GM23338 (cell line): ENCODE results near the gene KIAA1755.

Source experiments
- CREB1 ChIP-seq: fragments of 250-450 bp; sonication (Bioruptor Pico); IDR thresholded peaks from 2 replicates; pipeline ENCODE4 v1.5.0; 2020; ENCODE audit warnings: low read depth, mild to moderate bottlenecking, moderate library complexity
- CTCF ChIP-seq, 2 experiments: fragments of 200-600 bp in 1 of 2; sonication (generic) in 1 of 2; conservative IDR thresholded peaks; 2 replicates each; pipeline versions ENCODE4 v1.5.1 to v1.6.1; 2016 to 2017; ENCODE audit warnings: antibody characterized with exemption in 2 of 2, low read depth in 2 of 2, mild to moderate bottlenecking in 2 of 2, moderate library complexity in 1 of 2
- ETS1 ChIP-seq: IDR thresholded peaks from 2 replicates; pipeline ENCODE4 v1.6.1; 2016; ENCODE audit warnings: antibody characterized with exemption
- EZH2 ChIP-seq: fragments of 200-600 bp; sonication (generic); IDR thresholded peaks from one replicate; pipeline ENCODE4 v1.8.0; 2017; ENCODE audit warnings: antibody characterized with exemption, mild to moderate bottlenecking, low read depth; ENCODE audit not compliant: unreplicated experiment
- EZH2phosphoT487 ChIP-seq: fragments of 200-600 bp; sonication (generic); IDR thresholded peaks from one replicate; pipeline ENCODE4 v1.8.1; 2018; ENCODE audit warnings: antibody characterized with exemption; ENCODE audit not compliant: unreplicated experiment
- JUNB ChIP-seq: IDR thresholded peaks from one replicate; pipeline ENCODE4 v1.6.1; 2016; ENCODE audit warnings: antibody characterized with exemption; ENCODE audit not compliant: unreplicated experiment
- NANOG ChIP-seq: IDR thresholded peaks from 2 replicates; pipeline ENCODE4 v1.6.1; 2016; ENCODE audit warnings: antibody characterized with exemption, borderline replicate concordance
- POLR2AphosphoS5 ChIP-seq: IDR thresholded peaks from 2 replicates; pipeline ENCODE4 v1.6.1; 2016; ENCODE audit warnings: antibody characterized with exemption, low read depth
- REST ChIP-seq: IDR thresholded peaks from one replicate; pipeline ENCODE4 v1.6.1; 2018; ENCODE audit warnings: antibody characterized with exemption; ENCODE audit not compliant: unreplicated experiment
- STAT1 ChIP-seq: IDR thresholded peaks from one replicate; pipeline ENCODE4 v1.6.1; 2016; ENCODE audit warnings: antibody characterized with exemption; ENCODE audit not compliant: unreplicated experiment
- ZNF114 ChIP-seq: fragments of 250-450 bp; sonication (Bioruptor Pico); IDR thresholded peaks from 2 replicates; pipeline ENCODE4 v1.5.0; 2020; ENCODE audit warnings: mild to moderate bottlenecking, moderate library complexity
- ZNF331 ChIP-seq: fragments of 250-450 bp; sonication (Bioruptor Pico); IDR thresholded peaks from 2 replicates; pipeline ENCODE4 v1.5.0; 2020; ENCODE audit warnings: low read depth, mild to moderate bottlenecking, moderate library complexity
- ZNF462 ChIP-seq: fragments of 250-450 bp; sonication (Bioruptor Pico); IDR thresholded peaks from 2 replicates; pipeline ENCODE4 v1.5.0; 2020; ENCODE audit warnings: mild to moderate bottlenecking, moderate library complexity

GRCh38 chr20:38202982-38203293, 57.6 kb downstream of the KIAA1755 start:
- TF ChIP-seq EZH2 (no peak), CTCF (conservative IDR thresholded peaks at IDR 0.05; ENCODE audit: low read depth in 2 of 2) (no peak), POLR2AphosphoS5 (no peak), JUNB (no peak), STAT1 (no peak), ZNF331 (CRISPR knock-in tag) (no peak), REST (no peak), EZH2phosphoT487 (no peak), CREB1 (CRISPR knock-in tag) (no peak), ZNF462 (CRISPR knock-in tag) (no peak), NANOG (no peak), ZNF114 (CRISPR knock-in tag) (no peak), ETS1 (no peak)
